Stimulated activated CD4-positive, alpha-beta T cell treated with anti-CD3 and anti-CD28 coated beads, Interleukin-4, amount 100 ng/mL, for 4 hours (primary cell): ENCODE results near the gene ZGLP1.

Experiments
- DNase-seq, 2 experiments: peaks; one replicate each; pipeline ENCODE4 v3.0.0-alpha.2; 2020

Gene ZGLP1

GRCh38 chr19:10325732-10326131 is 16.1 kb upstream of the ZGLP1 start:
- no peak for DNase-seq

- no peak for DNase-seq
Observed at GRCh38 chr19:10321874-10322835, 12.5 kb upstream of the ZGLP1 start.

- no peak for DNase-seq
Observed at GRCh38 chr19:10321417-10321797, 11.8 kb upstream of the ZGLP1 start.

GRCh38 chr19:10320602-10321416 is 11.2 kb upstream of the ZGLP1 start:
- no peak for DNase-seq

DNA sequence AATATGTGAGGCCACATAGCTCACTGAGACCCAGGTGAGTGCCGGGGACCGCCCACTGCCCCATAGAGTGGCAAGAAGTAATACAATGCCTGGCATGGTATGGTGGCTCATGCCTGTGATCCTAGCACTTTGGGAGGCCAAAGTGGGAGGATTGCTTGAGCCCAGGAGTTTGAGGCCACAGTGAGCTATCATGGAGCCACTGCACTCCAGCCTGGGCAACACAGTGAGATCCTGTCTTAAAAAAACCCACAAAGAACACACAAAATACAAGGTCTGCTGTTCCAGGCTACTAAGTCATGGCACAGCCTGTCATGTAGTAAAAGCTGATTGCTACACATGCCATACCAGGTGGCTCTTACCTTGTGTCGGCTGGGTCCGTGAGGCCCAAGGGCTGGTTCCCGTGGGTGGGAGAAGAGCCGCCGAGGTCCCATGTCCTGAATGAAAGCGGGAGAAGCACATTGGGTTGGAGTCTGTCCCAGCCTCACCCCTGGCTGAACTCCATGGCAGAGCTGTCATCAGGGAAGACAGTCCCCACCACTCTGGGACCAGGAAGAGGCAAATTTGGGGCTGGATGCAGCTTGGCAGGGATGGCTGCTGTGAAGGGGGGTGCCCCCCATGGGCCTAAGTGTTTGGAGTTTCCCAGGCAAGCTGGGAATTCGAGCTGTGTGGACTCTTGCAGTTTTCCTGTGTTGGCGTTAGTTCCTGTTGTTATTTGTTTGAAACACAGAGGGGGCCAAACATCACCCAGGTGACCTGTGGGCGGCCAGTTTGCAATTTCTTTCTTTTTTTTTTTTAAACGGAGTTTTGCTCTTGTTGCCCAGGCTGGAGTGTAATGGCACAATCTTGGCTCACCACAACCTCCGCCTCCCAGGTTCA is 9.4 kb upstream of the ZGLP1 start:
- DNase-seq = no peak

GRCh38 chr19:10317857-10318462 is 8.3 kb upstream of the ZGLP1 start:
- DNase-seq = no peak

DNA sequence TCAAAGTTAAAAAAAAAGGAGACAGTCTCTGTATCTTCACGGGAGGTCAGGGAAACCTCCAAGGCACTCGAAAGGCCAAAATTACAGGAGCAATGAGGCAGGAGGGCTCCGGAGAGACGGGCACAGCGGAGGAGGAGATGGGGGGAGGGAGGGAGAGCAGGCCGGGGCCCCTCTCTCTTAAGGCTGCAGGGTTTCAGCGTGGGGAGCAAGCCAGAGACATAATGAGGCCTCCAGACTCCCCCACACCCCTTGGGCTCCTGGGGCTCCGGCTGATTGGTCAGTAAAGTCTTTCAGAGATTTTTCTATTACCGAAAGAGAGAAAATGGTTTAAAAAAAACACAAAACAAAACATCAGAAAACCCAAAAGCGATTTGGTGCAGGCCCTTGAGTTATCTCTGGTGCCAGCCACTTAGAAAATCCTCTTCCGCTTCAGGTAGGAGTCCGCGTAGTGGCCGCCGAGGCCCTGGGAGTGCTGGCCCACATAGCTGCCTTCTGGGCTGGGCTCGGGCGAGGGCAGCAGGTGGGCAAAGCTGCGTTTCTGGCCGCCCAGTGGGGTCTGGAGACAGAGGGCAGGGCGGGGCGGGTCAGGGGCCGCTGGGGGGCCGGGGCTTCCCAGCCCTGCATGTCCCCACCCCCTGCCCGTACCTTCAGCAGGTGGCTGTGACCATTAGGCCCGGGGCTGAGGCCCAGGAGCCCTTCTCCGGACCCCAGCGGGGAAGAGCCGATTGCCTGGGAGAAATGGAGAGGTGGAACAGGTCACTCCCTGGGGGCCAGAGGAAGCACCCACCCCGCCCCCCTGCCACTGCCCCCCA is 7.6 kb upstream of the ZGLP1 start:
- no peak for DNase-seq

DNA sequence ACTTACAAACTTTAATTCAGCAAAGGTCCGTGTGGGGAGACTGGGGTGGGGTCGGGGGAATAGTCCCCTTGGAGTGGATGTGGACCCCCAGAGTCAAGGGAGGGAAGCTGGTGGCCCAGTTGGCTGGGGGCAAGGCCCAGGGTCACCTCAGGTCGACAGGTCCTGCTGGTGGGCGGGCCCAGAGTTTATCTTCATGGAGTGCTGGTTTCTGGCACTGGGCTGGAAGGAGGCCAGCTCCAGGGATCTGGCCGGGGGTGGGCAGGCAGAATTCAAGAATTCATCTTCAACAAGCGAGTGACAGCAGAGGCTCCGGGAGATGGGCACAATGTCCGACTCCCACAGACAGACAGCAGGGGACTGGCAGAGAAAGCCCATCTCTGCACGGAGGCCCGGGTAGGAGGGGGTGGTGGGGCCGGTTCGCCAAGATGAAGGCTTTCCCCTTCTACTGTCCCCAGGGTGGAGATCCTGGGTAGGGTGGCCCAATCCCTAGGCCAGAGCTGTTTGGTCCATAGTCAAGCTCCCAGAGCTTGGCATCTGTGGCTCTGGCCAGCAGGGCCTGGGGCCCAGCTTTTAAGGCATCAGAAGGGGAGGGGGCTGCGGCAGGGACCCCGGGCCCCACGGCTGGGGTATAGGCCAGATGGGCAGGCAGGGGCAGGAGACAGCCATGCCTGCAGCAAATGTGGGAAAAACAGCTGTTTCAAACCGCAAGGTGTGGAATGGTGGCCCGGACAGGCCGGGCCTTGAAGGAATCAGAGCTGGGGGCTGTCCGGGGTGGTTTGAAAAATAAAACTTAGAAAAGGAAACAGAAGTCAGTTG is 6.8 kb upstream of the ZGLP1 start:
- DNase-seq = no peak

DNA sequence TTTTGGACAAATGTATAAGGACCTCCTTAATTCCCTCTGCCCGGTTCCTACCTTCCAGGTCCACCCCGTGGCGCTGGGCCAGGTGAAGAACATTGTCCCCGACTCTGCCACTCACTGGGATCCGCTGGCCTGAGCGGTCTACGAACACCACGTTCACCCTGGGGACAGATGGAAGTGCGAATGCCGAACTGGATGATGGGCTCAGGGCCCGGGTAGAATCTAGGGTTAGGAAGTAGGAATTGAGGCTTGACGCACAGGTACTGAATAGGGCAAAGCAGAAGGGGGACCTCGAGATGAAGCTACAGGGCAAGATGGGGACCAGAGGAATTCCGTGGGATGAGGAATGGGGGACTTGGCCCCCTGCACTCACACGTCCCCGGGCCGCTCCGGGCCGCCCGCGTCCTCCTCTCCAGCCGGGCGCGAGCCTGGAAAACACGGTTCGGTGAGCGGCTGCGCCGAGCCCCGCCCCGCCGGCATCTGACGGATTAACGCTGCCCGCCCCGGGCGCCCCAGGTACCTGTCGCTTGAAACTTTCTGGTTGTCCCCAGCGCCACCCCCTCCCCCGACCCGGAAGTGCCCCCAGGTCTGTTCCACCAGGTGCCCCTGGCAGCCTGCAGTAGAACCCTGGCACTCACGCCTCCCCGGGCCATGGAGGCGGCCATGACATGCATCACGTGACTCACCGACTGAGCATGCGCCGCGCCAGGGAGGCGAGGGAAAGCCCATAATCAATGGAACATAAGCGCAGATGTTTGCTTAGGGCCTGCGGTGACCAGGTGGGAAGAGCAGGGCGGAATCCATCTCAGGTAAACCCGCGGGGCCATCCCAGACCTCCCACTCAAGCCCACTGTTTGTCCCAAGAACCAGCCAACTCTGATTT is 6.0 kb upstream of the ZGLP1 start, which contains the start of gene FDX2:
TSS of gene FDX2 (minus strand) at position 681 of the 880 bp plus-strand sequence. CDS start at position 662, 19 bp downstream.
- peak; percentile 91 to 95 for DNase-seq

DNA sequence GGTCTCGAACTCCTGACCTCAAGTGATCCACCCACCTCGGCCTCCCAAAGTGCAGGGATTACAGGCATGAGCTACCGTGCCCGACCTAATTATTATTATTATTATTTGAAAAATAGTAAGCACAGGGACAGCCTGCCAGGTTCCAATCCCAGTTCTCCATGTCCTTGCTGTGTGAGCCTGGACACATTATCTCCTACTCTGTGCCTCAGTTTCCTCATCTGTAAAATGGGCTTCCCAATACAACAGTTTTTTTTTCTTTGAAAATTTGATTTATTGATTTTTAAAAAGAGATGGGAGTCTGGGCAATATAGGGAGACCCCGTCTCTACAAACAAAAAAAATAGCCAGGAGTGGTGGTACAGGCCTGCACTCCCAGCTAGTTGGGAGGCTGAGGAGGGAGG is 3.3 kb downstream of the ZGLP1 start:
- DNase-seq = no peak

DNA sequence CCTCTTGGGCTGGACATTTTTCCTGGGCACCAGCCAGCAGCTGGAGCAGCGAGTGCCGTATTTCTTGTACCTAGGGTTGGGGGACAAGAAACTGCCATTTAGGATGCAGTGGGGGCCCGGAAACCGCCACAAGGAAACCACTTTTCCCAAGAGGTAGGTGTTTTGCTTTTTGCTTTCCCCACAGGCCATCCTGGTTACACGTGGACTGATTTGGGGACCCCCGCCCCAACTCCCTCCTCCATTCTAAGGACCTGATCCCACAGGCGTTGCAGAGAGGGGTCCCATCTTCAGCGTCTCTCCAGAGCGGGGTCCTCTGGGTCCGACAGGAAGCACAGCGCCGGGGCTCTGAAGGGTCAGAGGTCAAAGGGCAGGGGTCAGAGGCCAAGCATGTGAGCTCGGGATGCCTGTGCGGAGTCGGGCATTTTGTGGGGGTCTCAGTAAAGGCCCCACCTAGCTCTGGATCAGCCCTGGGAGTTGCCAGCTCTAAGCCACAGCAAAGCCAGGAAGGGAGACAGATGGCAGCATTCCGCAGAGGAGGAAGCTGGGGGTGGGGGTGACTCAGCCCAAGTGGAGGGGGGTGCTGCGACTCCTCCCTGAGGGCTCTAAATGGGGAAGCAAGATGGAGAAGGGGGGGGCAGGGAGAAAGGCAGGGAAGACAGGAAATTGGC is 4.3 kb downstream of the ZGLP1 start:
- no peak for DNase-seq

- no peak for DNase-seq
Observed at GRCh38 chr19:10299545-10300458, 9.8 kb downstream of the ZGLP1 start.

GRCh38 chr19:10295847-10296591 is 13.6 kb downstream of the ZGLP1 start:
- no peak for DNase-seq

DNA sequence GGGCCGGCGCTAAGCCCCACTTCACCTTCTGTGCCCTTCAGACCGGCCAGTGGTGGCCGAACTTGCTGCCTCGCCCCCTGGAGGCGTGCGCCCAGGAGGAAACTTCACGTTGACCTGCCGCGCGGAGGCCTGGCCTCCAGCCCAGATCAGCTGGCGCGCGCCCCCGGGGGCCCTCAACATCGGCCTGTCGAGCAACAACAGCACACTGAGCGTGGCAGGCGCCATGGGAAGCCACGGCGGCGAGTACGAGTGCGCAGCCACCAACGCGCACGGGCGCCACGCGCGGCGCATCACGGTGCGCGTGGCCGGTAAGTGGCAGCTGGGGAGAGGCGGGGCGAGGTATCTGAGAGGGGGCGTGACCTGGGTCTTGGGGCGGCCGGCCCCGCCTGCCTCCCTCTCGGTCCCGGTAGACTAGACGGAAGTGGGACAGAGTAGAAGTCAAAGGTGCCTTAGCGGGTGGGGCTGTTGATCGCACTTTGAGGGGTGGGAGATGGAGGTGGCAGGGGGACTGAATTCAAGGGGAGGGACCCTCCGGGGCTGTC is 14.2 kb downstream of the ZGLP1 start:
- DNase-seq = peak; percentile 44 to 62

DNA sequence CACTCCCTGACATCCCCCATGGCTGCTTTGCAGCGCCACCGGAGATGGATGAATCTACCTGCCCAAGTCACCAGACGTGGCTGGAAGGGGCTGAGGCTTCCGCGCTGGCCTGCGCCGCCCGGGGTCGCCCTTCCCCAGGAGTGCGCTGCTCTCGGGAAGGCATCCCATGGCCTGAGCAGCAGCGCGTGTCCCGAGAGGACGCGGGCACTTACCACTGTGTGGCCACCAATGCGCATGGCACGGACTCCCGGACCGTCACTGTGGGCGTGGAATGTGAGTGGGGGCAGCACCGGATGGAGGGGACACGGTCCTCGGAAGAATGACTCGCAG is 15.3 kb downstream of the ZGLP1 start:
- no peak for DNase-seq

DNA sequence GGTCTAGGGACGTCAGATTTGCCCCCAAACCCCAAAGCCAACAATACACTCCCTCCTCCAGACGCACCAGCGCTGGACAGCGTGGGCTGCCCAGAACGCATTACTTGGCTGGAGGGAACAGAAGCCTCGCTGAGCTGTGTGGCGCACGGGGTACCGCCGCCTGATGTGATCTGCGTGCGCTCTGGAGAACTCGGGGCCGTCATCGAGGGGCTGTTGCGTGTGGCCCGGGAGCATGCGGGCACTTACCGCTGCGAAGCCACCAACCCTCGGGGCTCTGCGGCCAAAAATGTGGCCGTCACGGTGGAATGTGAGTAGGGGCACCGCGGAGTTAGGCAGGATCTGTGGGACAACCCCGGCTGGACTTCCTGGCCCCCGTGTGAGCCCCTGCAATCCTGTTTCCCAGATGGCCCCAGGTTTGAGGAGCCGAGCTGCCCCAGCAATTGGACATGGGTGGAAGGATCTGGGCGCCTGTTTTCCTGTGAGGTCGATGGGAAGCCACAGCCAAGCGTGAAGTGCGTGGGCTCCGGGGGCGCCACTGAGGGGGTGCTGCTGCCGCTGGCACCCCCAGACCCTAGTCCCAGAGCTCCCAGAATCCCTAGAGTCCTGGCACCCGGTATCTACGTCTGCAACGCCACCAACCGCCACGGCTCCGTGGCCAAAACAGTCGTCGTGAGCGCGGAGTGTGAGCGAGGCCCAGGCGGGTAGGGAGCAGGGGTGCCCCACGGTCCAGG is 15.8 kb downstream of the ZGLP1 start:
- no peak for DNase-seq
